Osteoblast (primary cell): ENCODE results near the gene LAGE3. TPM values are rescaled to one million over a fixed set of nuclear protein-coding genes. Genes with fewer than 3 reads are reported as not detected.

Experiments
- DNase-seq: peaks from one replicate; pipeline ENCODE4 v3.0.0; 2011; ENCODE audit warnings: low spot score, mixed read lengths; ENCODE audit not compliant: insufficient read length; ENCODE audit errors: missing footprints
- H2AFZ ChIP-seq: 2 replicates; pipeline ENCODE4 v1.6.0; 2011; ENCODE audit warnings: mild to moderate bottlenecking, low read length
- H3K27ac ChIP-seq: 2 replicates; pipeline ENCODE4 v1.5.1; 2011; ENCODE audit warnings: mild to moderate bottlenecking, low read depth, low read length, moderate library complexity
- H3K27me3 ChIP-seq: 2 replicates; pipeline ENCODE4 v1.6.0; 2012; ENCODE audit warnings: mild to moderate bottlenecking, control low read depth, inconsistent platforms, low read length, moderate library complexity; ENCODE audit not compliant: insufficient read depth
- H3K36me3 ChIP-seq: 2 replicates; pipeline ENCODE4 v1.5.1; 2011; ENCODE audit warnings: mild to moderate bottlenecking, low read length, control low read depth, moderate library complexity; ENCODE audit not compliant: insufficient read depth
- H3K4me1 ChIP-seq: 2 replicates; pipeline ENCODE4 v1.5.1; 2011; ENCODE audit warnings: mild to moderate bottlenecking, low read length, control low read depth, moderate library complexity; ENCODE audit not compliant: insufficient read depth
- H3K4me2 ChIP-seq: 2 replicates; pipeline ENCODE4 v1.6.0; 2011; ENCODE audit warnings: mild to moderate bottlenecking, low read length; ENCODE audit not compliant: insufficient read depth
- H3K4me3 ChIP-seq: fragments of 200-600 bp; sonication (generic); 3 replicates; pipeline ENCODE4 v1.5.1; 2012; ENCODE audit warnings: mild to moderate bottlenecking, low read length, inconsistent platforms; ENCODE audit not compliant: insufficient read depth
- H3K79me2 ChIP-seq: 2 replicates; pipeline ENCODE4 v1.6.0; 2012; ENCODE audit warnings: mild to moderate bottlenecking, low read length, control low read depth, inconsistent platforms; ENCODE audit not compliant: insufficient read depth
- H3K9me3 ChIP-seq: 2 replicates; pipeline ENCODE4 v1.5.1; 2011; ENCODE audit warnings: low read depth, low read length, control low read depth
- H4K20me1 ChIP-seq: 2 replicates; pipeline ENCODE4 v1.6.0; 2012; ENCODE audit warnings: mild to moderate bottlenecking, low read length, control low read depth; ENCODE audit not compliant: insufficient read depth
- total RNA-seq: library from RNA; depleted of rRNA; stranded (reverse); fragments of >200 nt; gene quantifications from 2 replicates; pipeline ENCODE4 v1.2.3, GENCODE V29; 2012
- TF ChIP-seq, protein P1 (sequence below): IDR thresholded peaks from 2 replicates; pipeline ENCODE4 v1.5.1; 2011; ENCODE audit warnings: mild to moderate bottlenecking, low read depth, low read length, moderate library complexity; ENCODE audit errors: extremely low read depth

Gene LAGE3
- total RNA-seq, 1 donor, result 21.7 TPM

DNA sequence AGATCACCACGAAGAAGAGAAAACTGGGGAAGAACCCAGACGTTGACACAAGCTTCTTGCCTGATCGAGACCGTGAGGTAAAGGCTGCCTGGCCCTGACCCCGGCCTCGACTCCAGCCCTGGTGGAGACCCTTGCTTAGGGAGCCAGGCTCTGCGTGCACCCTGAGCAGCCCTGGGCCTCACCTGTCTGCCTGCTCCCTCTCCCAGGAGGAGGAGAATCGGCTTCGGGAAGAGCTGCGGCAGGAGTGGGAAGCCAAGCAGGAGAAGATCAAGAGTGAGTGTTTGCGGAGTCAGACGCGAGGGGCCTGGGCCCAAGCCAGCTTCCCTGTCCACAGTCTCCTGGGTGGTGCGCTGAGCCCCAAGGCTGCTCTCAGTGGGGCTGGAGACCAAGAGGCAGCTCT is 30.6 kb downstream of the LAGE3 start:
- no peak overlapping the region for H2AFZ ChIP-seq

GRCh38 chrX:154446430-154446829 is 32.7 kb downstream of the LAGE3 start:
- Histone ChIP-seq H3K27me3 (no peaks in the 10 kb centered on the region), H2AFZ (no peak overlapping the region), H3K4me2 (no peak overlapping the region), H4K20me1 (peaks cover 15% of the 10 kb centered on the region), H3K9me3 (no peaks in the 10 kb centered on the region), H3K79me2 (peaks cover 43% of the 10 kb centered on the region), H3K27ac (no peak overlapping the region), H3K36me3 (peaks cover 47% of the 10 kb centered on the region), H3K4me3 (no peak overlapping the region), H3K4me1 (peaks cover 10% of the 10 kb centered on the region)
- TF ChIP-seq, protein P1, sequence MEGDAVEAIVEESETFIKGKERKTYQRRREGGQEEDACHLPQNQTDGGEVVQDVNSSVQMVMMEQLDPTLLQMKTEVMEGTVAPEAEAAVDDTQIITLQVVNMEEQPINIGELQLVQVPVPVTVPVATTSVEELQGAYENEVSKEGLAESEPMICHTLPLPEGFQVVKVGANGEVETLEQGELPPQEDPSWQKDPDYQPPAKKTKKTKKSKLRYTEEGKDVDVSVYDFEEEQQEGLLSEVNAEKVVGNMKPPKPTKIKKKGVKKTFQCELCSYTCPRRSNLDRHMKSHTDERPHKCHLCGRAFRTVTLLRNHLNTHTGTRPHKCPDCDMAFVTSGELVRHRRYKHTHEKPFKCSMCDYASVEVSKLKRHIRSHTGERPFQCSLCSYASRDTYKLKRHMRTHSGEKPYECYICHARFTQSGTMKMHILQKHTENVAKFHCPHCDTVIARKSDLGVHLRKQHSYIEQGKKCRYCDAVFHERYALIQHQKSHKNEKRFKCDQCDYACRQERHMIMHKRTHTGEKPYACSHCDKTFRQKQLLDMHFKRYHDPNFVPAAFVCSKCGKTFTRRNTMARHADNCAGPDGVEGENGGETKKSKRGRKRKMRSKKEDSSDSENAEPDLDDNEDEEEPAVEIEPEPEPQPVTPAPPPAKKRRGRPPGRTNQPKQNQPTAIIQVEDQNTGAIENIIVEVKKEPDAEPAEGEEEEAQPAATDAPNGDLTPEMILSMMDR, result no peak
- DNase-seq, result no peak

More for the DNA sequence above, 30.6 kb downstream of the LAGE3 start:
- Histone ChIP-seq H3K9me3 (no peaks in the 10 kb centered on the region), H3K4me2 (no peak overlapping the region), H3K27me3 (no peaks in the 10 kb centered on the region), H3K4me1 (peaks cover 10% of the 10 kb centered on the region), H4K20me1 (peaks cover 15% of the 10 kb centered on the region), H3K79me2 (peaks cover 41% of the 10 kb centered on the region), H3K27ac (no peak overlapping the region), H3K36me3 (peaks cover 34% of the 10 kb centered on the region), H3K4me3 (no peak overlapping the region)
- DNase-seq, result no peak
- TF ChIP-seq, protein P1, result no peak

DNA sequence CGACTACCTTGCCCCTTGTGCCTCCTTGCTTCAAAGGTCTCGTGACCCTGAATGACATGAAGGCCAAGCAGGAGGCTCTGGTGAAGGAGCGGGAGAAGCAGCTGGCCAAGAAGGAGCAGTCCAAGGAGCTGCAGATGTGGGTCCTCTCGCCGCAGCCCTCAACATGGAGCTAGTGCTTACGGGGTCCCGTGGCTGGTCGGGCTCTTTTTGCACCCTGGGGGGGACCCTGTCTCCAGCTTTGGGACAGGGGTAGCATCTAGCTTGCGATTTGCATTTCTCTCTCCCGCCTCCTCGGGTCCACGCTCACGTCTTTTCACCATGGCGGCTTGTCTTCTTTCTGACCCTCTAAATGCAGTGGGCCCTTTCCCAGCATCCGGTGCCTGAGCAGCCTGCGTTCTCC is 33.3 kb downstream of the LAGE3 start:
- Histone ChIP-seq H3K4me1 (peaks cover 10% of the 10 kb centered on the region), H3K9me3 (no peaks in the 10 kb centered on the region), H3K27me3 (no peaks in the 10 kb centered on the region), H3K79me2 (peaks cover 46% of the 10 kb centered on the region), H2AFZ (no peak overlapping the region), H3K36me3 (peaks cover 50% of the 10 kb centered on the region), H3K4me2 (no peak overlapping the region), H3K27ac (no peak overlapping the region), H3K4me3 (no peak overlapping the region), H4K20me1 (peaks cover 17% of the 10 kb centered on the region)
- no peak for DNase-seq
- TF ChIP-seq, protein P1, result no peak

DNA sequence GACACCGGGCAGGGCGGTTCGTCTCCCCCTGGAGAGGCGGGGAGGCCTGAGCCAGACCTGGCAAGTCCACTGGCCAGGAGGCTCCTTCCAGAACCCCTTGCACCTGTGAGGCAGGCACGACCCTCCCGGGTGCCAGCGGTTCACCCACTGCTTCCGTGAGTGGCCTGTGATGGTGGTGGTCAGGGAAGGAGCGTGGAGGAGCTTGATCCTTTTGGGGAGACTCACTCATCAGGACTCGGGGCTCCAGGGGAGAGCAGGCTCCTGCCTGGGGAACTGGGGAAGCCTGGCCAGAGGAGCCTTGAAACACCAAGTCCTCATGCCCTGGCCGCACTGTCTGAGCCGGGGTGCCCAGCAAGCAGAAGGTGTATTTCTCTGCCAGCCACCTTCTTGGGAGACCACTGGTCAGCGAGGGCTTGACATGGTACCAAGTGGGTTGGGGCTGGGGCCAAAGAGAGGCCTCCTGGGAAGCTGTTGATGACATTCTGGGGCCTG is 34.3 kb downstream of the LAGE3 start:
- Histone ChIP-seq H3K4me3 (peak overlapping the region; percentile 76), H3K79me2 (peaks cover 56% of the 10 kb centered on the region), H2AFZ (no peak overlapping the region), H3K27me3 (no peaks in the 10 kb centered on the region), H3K9me3 (no peaks in the 10 kb centered on the region), H3K4me2 (peak overlapping the region; percentile 76), H4K20me1 (peaks cover 24% of the 10 kb centered on the region), H3K36me3 (peaks cover 53% of the 10 kb centered on the region), H3K4me1 (peaks cover 10% of the 10 kb centered on the region), H3K27ac (peak overlapping the region; percentile 66)
- peak; percentile 89 for DNase-seq
- TF ChIP-seq, protein P1, result no peak
